HG03139 (cell line): ENCODE measurements around the gene BLOC1S2.
"Not testable (repeated sequence)": the region's sequence is repeated elsewhere in the genome, so short reads cannot be mapped to it uniquely, and the experiment has no call there.

Experiments
- ATAC-seq: cut with Tn5 transposase; IDR thresholded peaks from one replicate; pipeline ENCODE4 v1.9.1; 2021; ENCODE audit not compliant: unreplicated experiment

BLOC1S2 gene

DNA sequence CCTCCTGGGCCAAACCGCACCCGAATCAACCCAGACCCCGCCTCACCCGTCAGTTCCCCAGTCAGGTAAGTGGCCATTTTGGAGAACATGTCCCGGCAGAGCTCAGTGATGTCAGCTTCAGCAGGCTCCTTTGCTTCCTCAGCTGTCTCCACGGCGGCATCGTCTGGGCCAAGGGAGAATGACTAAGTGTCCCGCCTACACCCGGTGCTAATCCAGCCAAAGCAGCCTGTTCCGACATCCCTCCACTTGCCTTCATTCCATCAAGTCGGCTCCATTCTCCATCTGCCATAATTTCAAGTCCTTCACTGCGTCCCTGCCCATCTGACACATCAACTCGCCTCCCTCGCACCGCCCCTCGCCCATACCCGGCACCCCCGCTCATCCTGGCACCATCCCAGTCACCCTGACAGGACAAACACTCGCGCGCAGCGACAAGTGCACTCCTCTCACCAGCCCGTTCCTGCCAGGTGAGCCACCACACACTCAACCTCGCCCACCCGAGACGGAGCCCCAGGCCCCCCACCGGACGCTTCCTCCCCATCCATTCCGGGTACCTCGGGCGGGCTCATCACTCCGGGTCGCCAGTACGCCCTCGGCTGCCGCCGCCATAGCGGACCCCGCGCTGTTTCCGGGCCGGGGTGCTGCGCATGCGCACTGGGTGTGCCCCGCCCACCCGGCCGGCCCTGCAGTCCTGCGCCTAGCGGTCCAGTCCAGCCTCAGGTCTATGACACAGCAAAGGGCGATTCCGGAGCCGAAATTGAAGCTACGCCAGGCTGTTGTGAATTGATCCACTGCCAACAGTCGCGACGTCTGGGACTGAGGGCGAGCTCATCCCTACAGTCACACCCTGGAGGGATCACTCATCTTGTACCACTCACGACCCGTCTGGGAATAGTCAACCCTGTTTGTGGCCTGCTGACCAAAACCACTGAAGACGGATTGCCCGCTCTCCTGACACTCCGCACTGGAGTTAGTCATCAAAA lies at the start of gene BLOC1S2:
Gene BLOC1S2, minus strand, starts transcription at position 630 of the 983 bp plus-strand sequence. Its CDS starts 21 bp downstream, at position 609.
- ATAC-seq = peak; percentile 83

DNA sequence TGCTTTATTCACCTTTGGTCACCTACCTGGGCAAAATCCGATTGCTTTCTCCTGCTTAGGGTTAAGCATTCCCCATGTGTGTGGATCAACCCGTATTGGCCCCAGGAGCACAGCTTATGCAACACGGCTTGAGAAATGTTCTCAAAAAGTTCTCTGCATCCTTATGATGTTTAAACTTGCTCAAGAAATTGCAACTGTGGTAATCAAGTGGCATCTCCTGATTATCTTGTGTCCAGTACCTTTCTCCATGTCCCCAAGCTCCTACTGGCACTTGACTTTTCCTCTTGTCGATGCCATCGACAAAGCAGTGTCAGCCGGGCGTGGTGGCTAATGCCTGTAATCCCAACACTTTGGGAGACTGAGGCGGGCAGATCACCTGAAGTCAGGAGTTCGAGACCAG lies 48.3 kb upstream of the BLOC1S2 start:
- ATAC-seq = no peak

DNA sequence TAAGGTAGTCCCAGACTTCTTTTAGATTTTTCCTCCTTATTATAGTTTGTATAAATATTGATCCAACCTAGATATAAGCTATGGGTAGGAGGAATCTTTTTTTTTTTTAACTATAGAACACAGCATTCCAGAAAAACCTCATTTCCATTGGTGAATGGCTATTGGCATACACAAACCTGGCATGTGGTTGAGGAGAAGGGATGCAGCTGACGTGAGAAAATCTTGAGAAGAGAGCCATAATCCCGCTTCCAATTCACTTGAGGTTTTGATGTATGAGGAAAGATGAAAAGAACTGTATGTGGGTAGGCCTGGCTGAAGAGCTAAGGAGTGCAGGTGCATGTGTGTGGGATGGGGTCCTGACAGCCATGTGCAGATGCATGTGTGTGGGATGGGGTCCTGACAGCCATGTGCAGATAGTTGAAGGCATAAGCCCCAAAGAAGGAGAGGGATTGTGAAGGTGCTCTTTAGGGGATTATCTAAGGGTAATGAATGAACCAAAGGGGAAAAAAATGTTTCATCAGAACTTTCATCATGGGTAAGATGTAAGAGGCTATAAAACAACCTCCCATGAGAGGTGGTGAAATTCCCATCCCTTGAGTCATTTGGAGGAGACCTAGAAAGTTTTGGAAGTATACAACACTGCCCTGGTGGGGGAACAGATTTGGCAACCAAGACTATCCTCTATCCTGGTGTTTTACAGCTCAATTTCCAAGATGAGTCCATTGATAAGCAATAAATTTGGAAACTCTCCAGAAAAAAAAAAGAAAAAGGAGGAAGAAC lies 47.4 kb upstream of the BLOC1S2 start:
- no peak for ATAC-seq

DNA sequence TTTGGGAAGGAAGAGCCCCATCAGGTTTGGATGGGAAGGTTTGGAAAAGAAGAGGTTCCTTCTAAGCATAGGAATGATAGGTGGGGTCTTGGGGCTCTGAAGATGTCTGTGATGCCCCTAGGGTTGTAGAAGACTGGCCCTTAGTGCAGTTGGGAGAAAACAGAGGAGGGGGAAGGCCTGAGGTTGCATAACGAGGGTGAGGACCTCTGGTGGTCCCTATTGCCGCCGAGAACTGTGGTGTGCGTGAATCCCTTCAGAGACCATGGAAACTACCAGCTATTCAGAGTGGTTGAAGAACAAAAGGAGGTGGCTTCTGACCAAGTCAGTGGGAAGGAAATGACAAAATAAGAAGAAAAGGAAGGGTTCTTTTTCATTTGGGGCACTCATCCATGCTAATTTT lies 46.6 kb upstream of the BLOC1S2 start:
- no peak for ATAC-seq

DNA sequence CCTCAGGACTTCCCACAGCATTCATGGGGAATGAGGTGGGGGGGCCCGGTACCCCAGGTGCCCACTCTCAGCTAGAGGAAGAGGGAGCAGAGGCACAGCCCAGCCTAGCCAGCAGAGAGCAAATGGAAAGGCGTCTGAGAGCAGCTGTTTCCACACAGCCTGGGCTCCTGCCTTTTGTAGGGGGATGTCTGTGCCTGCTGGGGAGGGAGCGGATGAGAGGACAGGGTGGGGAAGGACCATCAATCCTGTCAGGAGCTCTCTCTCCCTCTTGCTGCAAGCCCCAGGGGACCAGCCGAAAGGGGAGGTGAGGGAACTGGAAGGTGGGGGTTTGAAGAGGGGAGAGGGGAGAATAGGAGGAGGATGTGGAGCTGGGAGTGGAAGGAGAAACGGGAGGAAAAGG lies 43.6 kb upstream of the BLOC1S2 start, which contains the start of gene PKD2L1:
Gene PKD2L1, minus strand, starts transcription at position 150 of the 400 bp plus-strand sequence. Its CDS starts 125 bp downstream, at position 25.
- no peak for ATAC-seq

DNA sequence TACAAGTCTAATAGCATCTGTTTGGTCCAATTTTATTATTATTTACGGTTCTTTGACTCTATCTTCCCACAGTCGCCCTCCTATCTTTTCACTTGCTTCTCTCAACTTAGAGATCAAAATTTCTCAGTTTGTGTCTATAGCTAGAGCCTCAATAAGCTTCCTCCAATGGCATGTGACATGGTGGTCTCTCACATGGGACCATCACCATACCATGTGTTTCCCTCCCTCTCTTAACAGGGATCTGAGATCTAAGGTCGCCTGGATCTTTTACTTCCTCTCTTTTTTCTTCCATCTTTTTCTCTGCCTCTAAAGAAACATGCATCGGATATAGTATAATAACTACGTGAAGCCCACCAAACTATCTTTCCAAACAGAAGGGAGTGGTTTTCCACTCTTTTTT lies 41.7 kb upstream of the BLOC1S2 start:
- ATAC-seq = no peak

DNA sequence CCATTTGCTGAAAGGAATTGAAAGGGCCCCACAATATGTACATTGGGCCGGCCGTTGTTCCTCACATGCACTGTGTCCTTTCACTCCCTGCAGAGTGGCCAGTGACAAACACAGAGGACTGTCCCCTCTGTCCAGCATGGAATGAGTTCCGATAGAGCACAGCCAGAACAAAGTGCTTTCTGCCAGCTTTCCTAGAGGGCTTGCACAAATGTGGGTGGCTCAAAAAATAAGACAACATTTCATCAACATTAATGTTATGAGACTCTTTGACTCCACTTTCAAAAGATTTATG lies 41.2 kb upstream of the BLOC1S2 start:
- ATAC-seq = no peak

DNA sequence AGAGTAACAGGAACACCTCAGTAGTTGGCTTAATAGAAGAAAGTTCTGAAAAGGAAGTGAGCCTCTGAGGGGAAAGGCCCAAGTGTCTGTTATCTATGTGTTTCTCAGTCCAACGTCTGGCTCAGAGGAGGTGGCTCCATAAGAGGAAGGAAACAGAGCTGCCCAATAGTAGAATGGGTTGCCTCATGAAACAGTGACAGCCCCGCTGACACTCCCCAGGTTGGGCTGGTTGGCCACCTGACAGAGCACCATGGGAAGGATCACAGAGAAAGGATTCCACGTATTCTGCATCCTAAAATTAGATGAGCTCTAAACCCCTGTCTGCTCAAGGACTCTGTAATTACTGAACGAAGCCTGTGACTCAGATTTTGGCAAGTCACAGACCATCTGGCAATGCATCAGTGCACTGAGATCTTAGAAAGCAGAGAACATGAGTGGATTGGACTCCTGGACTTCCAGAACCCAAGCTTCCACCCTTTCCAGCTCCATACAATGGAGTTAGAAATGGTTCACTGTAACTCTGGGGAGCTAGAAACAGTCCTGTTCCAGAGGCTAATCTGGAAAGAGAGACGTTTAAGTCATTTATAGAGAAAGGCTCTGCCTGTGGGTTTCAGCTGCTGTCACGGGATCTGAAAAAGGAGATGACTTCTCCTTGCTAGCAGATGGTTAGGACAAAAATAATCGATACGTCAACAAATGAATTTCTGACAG lies 40.7 kb upstream of the BLOC1S2 start:
- peak; percentile 96 for ATAC-seq

DNA sequence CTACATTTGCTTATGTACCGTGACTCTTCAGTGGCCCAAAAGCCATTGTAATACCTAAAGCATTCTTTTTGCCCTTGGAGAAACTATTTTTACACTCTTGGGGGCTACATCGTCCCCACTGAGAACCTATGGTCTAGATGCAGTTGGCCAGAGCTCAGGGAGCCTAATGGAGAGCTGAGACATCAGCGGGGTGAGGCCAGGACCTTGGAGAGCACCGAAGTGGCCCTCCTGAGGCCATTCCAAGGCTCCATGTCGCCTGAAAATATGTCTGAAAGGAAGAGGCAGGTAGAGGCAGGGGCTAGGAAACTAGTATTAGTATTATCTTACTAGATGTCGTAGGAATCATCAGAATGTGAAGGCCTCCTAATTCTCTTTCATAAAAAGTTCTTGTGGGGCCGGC lies 38.7 kb upstream of the BLOC1S2 start:
- ATAC-seq = no peak

DNA sequence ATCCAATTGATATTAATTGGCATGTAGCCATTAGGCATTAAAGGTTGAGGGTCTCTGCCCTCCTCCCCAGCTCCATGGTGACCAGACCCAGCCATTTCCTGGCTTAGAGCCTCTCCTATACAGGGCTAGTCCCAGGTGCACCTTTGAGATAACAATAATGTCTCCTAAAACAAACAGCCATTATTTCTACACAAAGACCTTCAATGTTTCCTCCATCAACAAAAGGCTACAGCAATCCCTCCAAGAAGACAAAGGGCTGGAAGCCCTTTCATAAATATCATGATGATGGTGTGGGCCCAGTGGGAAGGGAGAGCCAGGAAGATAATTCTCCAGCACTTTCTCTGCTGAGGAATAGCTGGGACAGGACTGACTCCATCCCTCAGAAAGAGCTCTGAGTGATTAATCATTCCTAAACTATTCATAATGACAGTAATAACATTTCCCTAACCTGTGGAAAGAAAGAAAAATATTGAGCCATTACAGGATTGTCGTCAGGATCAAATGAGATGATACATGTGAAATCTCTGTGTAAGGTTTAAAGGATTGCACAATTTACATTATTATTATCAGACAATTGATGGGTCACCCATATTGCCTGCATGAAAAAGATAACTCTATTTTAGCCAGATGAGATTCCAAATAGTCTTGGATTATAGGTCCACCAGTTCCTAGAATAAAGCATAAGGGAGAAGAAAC lies 33.4 kb upstream of the BLOC1S2 start:
- no peak for ATAC-seq

DNA sequence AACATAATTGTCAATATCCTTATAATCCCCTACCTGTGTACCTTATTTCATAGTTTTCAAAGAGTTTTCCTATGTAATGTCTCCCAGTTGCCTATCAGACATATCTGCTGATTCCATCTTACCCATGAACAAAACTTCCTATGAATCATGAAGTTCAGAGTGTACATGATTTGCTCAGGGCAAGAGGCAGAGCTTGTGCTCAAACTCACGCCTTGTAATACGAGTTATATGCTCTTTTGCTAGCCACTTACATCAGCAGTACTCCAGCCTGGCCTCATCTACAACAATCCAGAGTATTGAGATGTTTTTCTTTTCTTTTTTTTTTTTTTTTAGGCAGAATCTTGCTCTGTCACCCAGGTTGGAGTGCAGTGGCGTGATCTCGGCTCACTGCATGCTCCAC lies 31.7 kb upstream of the BLOC1S2 start:
- no peak for ATAC-seq

DNA sequence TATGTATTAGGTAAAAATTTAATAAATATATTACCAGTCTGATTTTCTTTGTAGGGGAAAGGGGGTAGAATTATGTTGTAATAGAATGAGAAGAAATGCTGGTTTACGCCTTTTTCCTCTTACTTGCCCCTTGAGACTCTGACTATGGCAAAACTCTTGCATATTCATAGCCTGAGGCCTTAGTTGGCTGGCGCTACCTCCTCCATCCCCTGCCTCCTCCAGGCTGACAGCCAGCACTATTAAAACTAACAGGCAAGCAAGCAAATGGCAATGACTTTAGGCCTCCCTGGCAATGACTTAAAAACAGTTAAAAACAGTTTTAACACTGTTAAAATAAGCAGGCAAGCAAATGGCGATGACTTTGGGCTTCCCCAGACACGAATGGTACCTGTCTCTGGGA lies 29.1 kb upstream of the BLOC1S2 start:
- no peak for ATAC-seq

DNA sequence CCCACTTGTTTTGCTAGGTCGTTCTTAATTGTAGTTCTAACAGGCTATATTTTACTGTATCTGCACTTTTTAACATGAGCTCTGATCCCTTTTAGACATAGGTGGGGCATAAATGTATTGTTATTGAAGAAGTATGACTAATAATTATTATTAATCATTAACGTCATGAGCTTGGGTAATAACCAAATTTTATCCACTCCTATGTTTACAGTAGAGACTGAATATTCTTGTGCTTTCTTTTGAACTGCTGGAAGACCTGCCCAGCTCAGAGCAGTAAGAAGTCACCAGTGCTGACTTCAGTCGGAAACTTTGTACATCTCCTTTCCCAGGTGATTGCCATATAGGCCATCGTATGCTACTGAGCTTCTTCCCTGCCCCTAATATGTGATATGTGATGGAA lies 24.8 kb upstream of the BLOC1S2 start:
- ATAC-seq = no peak

DNA sequence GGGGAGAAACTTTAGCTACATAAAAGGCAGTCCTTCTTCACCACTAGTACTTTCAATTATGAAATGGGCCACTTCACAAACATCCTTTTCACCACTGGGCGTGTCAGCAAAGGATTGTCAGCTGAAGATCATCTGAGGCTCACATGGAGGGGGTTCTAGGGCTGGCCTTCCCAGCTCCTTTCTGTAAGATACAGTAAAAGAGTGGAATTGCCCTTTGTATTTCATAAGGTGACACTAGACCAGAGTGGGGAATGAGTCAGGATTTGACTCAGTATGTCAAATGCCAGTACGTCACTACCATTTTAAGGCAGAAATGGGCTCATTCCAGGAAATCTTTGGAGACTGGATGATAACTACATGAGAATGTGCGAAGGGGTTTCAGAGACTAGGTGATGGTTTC lies 21.2 kb upstream of the BLOC1S2 start:
- ATAC-seq = no peak

DNA sequence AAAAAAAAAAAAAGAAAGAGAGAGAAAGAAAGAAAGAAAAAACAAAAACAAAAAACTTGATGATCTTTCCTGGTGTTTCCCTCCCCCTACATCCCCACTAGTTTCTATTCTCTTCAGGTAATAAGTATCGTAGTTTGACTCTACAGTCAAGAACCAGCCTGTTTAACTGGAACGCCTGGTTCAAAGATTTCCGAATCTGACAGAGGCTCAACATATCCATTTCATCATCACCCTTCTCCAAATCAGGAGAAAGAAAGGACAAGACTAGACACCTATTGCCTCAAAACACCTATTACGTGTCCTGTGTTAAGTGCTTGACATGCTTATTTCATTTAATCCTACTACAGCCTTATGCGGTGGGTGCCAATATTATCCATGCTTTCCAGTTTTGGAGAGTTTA lies 20.4 kb upstream of the BLOC1S2 start:
- no peak for ATAC-seq

DNA sequence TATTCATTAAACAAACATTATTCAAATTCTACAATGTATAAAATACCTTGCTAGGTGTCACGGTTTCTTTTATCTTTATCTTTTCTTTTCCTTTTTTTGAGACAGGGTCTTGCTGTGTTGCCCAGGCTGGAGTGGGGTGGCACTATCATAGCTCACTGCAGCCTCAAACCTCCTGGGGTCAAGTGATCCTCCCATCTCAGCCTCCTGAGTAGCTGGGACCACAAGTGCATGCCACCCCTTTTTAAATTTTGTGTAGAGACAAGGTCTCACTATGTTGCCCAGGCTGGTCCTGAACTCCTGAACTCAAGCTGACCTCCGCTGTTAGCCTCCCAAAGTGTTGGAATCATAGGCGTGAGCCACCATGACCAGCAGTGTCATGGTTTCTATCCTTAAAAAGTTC lies 17.9 kb upstream of the BLOC1S2 start:
- ATAC-seq = no peak

DNA sequence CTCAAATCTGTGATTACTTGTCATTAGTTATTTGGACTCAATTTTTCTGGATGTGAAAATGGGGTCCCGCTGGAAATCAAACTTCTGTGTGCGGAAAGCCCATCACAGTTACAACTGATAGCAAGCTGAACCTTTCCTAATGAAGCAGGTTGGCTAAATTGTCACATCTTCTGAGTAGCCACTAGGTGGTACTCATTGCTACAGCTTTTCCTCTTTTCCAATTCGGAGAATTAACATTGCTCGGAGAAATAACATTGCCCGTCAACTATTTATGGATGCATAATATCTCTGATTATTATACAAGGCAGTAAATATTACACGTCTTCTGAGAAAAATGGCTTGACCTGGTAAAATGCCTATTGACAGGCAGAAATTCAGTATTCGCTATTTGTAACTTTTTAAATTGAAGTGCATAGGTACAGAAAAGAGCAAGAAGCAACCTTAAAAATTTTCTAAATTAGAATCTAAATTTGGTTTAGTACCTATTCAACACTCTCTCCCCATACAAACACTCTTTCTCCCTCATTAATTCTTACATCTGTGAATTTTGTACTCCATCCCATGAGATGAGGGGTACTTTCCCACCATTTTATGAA lies 17.3 kb upstream of the BLOC1S2 start:
- ATAC-seq = no peak

DNA sequence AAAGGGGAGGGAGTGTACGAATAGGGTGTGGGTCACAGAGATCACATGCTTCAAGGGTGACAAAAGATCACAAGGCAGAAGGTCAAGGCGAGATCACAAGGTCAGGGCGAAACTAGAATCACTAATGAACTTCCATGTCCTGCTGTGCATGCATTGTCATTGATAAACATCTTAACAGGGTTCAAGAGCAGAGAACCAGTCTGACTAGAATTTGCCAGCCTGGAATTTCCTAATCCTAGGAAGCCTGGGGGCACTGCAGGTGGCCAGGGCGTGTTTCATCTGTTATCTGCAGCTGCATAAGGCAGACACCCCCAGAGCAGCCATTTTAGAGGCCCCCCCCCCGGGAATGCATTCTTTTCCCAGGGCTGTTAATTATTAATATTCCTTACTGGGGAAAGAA lies 14.6 kb upstream of the BLOC1S2 start:
- not testable (repeated sequence) for ATAC-seq

DNA sequence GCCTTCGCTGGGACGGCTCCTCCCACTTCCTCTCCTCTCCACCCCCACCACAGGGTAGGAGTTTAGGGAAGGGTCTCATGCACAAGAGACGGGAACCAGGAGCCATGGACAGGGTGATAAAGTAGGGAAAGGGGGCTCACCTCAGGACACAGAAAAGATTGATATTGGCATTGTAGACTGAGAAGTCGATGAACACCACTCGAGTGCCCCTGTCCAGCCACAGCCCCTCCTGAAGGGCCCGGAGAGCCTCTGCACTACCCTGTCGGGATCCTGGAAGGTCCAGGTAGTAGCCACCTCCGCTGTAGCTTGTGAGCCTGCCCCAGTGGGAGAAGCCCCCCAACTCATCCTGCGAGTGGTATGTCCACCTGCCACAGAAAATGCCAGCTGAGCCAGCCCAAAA lies 10.8 kb upstream of the BLOC1S2 start:
- ATAC-seq = no peak

DNA sequence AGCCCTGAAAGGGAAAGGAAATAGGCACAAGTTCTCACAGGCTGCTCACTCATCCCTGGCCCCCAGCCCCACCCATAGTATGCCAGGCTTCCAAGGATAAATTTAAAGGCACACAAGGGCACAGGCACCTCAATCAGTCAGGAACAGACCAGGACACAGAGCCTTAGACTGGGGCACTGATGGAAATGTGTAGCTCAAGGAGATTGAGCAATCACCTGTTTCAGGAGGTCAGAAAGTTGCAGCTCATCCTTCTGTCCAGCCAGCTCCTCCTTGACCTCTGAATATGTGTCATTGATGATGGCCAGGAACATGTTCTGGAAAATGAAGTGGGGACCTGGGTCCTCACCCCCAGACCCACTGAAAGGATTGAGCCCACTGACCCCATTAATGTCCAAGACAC lies 6.6 kb upstream of the BLOC1S2 start:
- ATAC-seq = no peak
